Uterus (tissue), 4 donors: ENCODE measurements around the gene ORMDL3. TPM values are rescaled to one million over a fixed set of nuclear protein-coding genes. Genes with fewer than 3 reads are reported as not detected.
A peak's percentile ranks its signal among the peaks of the same experiment; 100 is the strongest.

Experiments used
- DNase-seq, 2 donors: peaks; one replicate each; pipeline ENCODE4 v3.0.0-alpha.2; 2019 to 2020
- H3K27ac ChIP-seq, 2 donors: fragments of 200-600 bp; sonication (generic); 1 replicate in 1 of 2; 2 replicates in 1 of 2; pipeline ENCODE4 v1.5.1; 2016 to 2018
- H3K27me3 ChIP-seq, 2 donors: fragments of 200-600 bp; sonication (generic); one replicate each; pipeline ENCODE4 v1.5.1; 2018 to 2019; ENCODE audit warnings: control low read depth in 1 of 2
- H3K36me3 ChIP-seq, 2 donors: fragments of 200-600 bp; sonication (generic); one replicate each; pipeline ENCODE4 v1.5.1; 2019; ENCODE audit warnings: control low read depth in 1 of 2
- H3K4me1 ChIP-seq, 2 donors: fragments of 200-600 bp; sonication (generic); one replicate each; pipeline ENCODE4 v1.5.1; 2018 to 2019; ENCODE audit warnings: control low read depth in 1 of 2
- H3K4me3 ChIP-seq, 2 donors: fragments of 200-600 bp; sonication (generic); 1 replicate in 1 of 2; 2 replicates in 1 of 2; pipeline ENCODE4 v1.5.1; 2018 to 2019; ENCODE audit warnings: mild to moderate bottlenecking in 1 of 2
- H3K9me3 ChIP-seq, 2 donors: fragments of 200-600 bp; sonication (generic); one replicate each; pipeline ENCODE4 v1.5.1; 2019; ENCODE audit warnings: control low read depth in 1 of 2
- POLR2A ChIP-seq, 2 donors: fragments of 450-650 bp; IDR thresholded peaks; one replicate each; pipeline ENCODE4 v1.6.1; 2016; ENCODE audit warnings: antibody characterized with exemption in 2 of 2, mild to moderate bottlenecking in 1 of 2, moderate library complexity in 1 of 2
- intact Hi-C: fragments of 100-400 bp; cut with DNase I; formaldehyde crosslinking; loops from one replicate; pipeline ENCODE4 v1.15.1; 2023; ENCODE audit warnings: low total_unique reads
- total RNA-seq, 4 donors: library from RNA; depleted of rRNA in 3 of 4; stranded (reverse); fragments of >200 nt in 3 of 4; gene quantifications; one replicate each; pipeline versions ENCODE4 v1.1.0 to v1.2.4, GENCODE V29; 2014 to 2023
- TF ChIP-seq, protein P1 (sequence below), 4 experiments: fragments of 200-600 bp in 2 of 4; fragments of 450-650 bp in 2 of 4; sonication (generic) in 2 of 4; IDR thresholded peaks; one replicate each; pipeline ENCODE4 v1.5.1; 2016 to 2019; ENCODE audit warnings: antibody characterized with exemption in 4 of 4, mild to moderate bottlenecking in 2 of 4, moderate library complexity in 1 of 4
- donor health status: DM: yes; HTN: yes; CAD: no.

ORMDL3 gene
- total RNA-seq, 4 donors from 2014 or later: 15.9 to 71.5 (median 42.9) TPM

DNA sequence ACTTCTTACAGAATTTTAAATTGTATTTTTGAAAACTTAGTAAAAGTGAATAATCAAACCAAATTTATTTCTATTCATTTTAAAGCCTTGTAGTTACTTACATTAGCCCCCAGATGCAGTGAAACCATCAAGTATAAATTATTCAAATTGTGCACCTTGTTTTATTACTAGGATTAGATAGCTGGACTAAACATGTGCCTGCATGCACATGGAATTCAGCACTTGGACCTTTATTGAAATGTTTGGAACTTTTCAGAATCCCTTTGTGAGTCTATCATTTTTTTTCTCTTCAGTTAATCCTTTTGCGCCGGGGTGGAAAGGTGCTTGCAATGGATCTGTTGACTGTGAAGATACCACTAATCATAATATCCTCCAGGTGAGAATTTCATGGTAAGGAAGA lies 54.6 kb downstream of the ORMDL3 start:
- Histone ChIP-seq H3K27me3 (no peaks in the 10 kb centered on the region), H3K27ac (no peak overlapping the region), H3K4me3 (no peak overlapping the region), H3K36me3 (no peaks in the 10 kb centered on the region), H3K9me3 (no peaks in the 10 kb centered on the region), H3K4me1 (no peaks in the 10 kb centered on the region)
- intact Hi-C loops: no loop called here
- TF ChIP-seq, protein P1, sequence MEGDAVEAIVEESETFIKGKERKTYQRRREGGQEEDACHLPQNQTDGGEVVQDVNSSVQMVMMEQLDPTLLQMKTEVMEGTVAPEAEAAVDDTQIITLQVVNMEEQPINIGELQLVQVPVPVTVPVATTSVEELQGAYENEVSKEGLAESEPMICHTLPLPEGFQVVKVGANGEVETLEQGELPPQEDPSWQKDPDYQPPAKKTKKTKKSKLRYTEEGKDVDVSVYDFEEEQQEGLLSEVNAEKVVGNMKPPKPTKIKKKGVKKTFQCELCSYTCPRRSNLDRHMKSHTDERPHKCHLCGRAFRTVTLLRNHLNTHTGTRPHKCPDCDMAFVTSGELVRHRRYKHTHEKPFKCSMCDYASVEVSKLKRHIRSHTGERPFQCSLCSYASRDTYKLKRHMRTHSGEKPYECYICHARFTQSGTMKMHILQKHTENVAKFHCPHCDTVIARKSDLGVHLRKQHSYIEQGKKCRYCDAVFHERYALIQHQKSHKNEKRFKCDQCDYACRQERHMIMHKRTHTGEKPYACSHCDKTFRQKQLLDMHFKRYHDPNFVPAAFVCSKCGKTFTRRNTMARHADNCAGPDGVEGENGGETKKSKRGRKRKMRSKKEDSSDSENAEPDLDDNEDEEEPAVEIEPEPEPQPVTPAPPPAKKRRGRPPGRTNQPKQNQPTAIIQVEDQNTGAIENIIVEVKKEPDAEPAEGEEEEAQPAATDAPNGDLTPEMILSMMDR (IDR thresholded peaks at IDR 0.05): peak in 1 of 4 experiments; percentile 3
- TF ChIP-seq POLR2A (IDR thresholded peaks at IDR 0.05): no peak
- DNase-seq: no peak

DNA sequence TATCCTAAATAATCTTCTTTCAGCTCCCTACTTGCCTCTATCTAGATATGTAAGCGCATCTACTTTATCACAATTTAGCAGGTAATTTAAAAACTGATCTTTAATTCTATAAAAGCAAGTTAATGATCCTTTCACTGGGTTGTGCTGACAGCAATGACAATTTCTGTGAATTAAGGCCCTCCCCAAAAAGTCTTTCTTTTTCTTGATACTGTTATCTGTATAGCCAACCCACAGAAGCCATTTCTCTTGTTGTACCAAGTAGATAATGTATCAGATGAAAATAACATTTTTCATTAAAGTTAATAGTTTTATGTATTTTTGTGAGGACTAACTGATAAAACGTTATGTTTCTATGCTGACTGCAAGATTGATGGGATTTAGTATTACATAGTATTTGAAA lies 55.6 kb downstream of the ORMDL3 start:
- no peak for DNase-seq
- TF ChIP-seq, protein P1 (IDR thresholded peaks at IDR 0.05): no peak
- no peak for TF ChIP-seq POLR2A (IDR thresholded peaks at IDR 0.05)
- H3K9me3 ChIP-seq: no peaks in the 10 kb centered on the region
- H3K4me3 ChIP-seq: no peak overlapping the region
- peaks cover 0 to 5% of the 10 kb centered on the region in 2 donors for H3K27me3 ChIP-seq
- no peaks in the 10 kb centered on the region for H3K4me1 ChIP-seq
- H3K36me3 ChIP-seq: no peaks in the 10 kb centered on the region
- intact Hi-C loops: no loop called here
- H3K27ac ChIP-seq: no peak overlapping the region

Other genes with a start within 250 kb of the ORMDL3 start
- 10 to 100 TPM in 3 of 4 donors, 1 to 10 TPM in 1; 4.6 to 24.8 (median 19.5) TPM for gene PGAP3, start 239.5 kb downstream of the ORMDL3 start, total RNA-seq
- 10 to 100 TPM; 11.8 to 98.8 (median 44.6) TPM for gene ERBB2, start 227.5 kb downstream of the ORMDL3 start, total RNA-seq
- gene MIEN1, start 197.1 kb downstream of the ORMDL3 start, total RNA-seq: 100 to 1,000 TPM in 1 of 4 donors, 10 to 100 TPM in 2, 1 to 10 TPM in 1; 4.9 to 125 (median 58.5) TPM
- gene GRB7, start 189.7 kb downstream of the ORMDL3 start, total RNA-seq: 10 to 100 TPM in 1 of 4 donors, 1 to 10 TPM in 2, under 1 TPM in 1; 0.51 to 14.3 (median 5.6) TPM
- gene IKZF3, start 63.3 kb downstream of the ORMDL3 start, total RNA-seq: 1 to 10 TPM in 3 of 4 donors, under 1 TPM in 1; 0.88 to 2.1 (median 1.6) TPM
- not detected for gene ZPBP2, start 59.4 kb downstream of the ORMDL3 start, total RNA-seq
- 10 to 100 TPM in 2 of 4 donors, 1 to 10 TPM in 1, under 1 TPM in 1; 0.29 to 12.6 (median 6.4) TPM for gene GSDMB, start 9.0 kb downstream of the ORMDL3 start, total RNA-seq
- under 1 TPM in 1 of 4 donors, not detected in 3; 0.52 TPM for gene LRRC3C, start 131 bp upstream of the ORMDL3 start, total RNA-seq
- under 1 TPM in 3 of 4 donors, not detected in 1; 0.18 to 0.35 (median 0.26) TPM for gene GSDMA, start 35.4 kb upstream of the ORMDL3 start, total RNA-seq
- gene PSMD3, start 53.2 kb upstream of the ORMDL3 start, total RNA-seq: 100 to 1,000 TPM in 1 of 4 donors, 10 to 100 TPM in 3; 62.0 to 158 (median 84.7) TPM
- 1 to 10 TPM in 1 of 4 donors, under 1 TPM in 1, not detected in 2; 0.29 to 5.0 TPM for gene CSF3, start 87.8 kb upstream of the ORMDL3 start, total RNA-seq
- 100 to 1,000 TPM in 1 of 4 donors, 10 to 100 TPM in 3; 17.6 to 111 (median 44.7) TPM for gene MED24, start 126.8 kb upstream of the ORMDL3 start, total RNA-seq
- gene THRA, start 135.4 kb upstream of the ORMDL3 start, total RNA-seq: 100 to 1,000 TPM in 1 of 4 donors, 10 to 100 TPM in 3; 19.7 to 124 (median 63.1) TPM
- 10 to 100 TPM in 1 of 4 donors, 1 to 10 TPM in 3; 2.0 to 92.1 (median 4.7) TPM for gene NR1D1, start 173.0 kb upstream of the ORMDL3 start, total RNA-seq
- 100 to 1,000 TPM in 1 of 4 donors, 10 to 100 TPM in 3; 51.0 to 151 (median 77.6) TPM for gene MSL1, start 194.4 kb upstream of the ORMDL3 start, total RNA-seq
- 100 to 1,000 TPM in 2 of 4 donors, 10 to 100 TPM in 2; 33.2 to 166 (median 91.3) TPM for gene CASC3, start 212.9 kb upstream of the ORMDL3 start, total RNA-seq
- gene RAPGEFL1, start 249.9 kb upstream of the ORMDL3 start, total RNA-seq: 10 to 100 TPM in 1 of 4 donors, 1 to 10 TPM in 1, under 1 TPM in 2; 0.29 to 21.5 (median 2.0) TPM